ENCODE data around the gene MYBL2.

Gene MYBL2

DNA sequence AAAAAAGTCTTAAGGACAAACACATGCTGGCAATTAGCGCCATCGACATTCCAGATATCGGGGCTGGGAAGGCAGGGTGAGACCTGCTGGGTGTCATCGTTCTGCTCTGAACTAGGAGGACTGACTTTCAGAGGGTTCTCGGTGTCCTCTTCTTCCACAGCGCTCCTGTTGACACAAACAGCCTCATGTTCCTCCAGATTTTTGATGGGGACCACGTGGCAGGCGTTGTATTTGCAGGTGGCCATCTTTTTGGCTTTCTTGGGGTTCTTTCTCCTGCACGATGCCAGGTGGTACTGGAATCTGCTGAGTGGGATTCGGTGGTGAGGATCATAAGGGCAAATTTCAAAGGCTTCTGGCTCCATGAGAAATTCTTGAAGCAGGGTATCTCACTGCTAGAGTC lies 59.4 kb downstream of the MYBL2 start:
- H3K36me3 ChIP-seq (ENCODE audit: control insufficient read depth, low read depth, low read length) = no peaks in the 10 kb centered on the region
- no peaks in the 10 kb centered on the region for H3K4me1 ChIP-seq (ENCODE audit: control insufficient read depth, low read depth, low read length)
- no peak overlapping the region for H3K4me3 ChIP-seq (ENCODE audit: low read length)
- H3K9me3 ChIP-seq (ENCODE audit: control insufficient read depth, low read depth, low read length) = no peaks in the 10 kb centered on the region
- H3K27ac ChIP-seq (ENCODE audit: low read length) = no peak overlapping the region
- H3K9ac ChIP-seq (ENCODE audit: low read length) = no peak overlapping the region
- no peaks in the 10 kb centered on the region for H3K27me3 ChIP-seq (ENCODE audit: control insufficient read depth, insufficient read depth, low read length)

DNA sequence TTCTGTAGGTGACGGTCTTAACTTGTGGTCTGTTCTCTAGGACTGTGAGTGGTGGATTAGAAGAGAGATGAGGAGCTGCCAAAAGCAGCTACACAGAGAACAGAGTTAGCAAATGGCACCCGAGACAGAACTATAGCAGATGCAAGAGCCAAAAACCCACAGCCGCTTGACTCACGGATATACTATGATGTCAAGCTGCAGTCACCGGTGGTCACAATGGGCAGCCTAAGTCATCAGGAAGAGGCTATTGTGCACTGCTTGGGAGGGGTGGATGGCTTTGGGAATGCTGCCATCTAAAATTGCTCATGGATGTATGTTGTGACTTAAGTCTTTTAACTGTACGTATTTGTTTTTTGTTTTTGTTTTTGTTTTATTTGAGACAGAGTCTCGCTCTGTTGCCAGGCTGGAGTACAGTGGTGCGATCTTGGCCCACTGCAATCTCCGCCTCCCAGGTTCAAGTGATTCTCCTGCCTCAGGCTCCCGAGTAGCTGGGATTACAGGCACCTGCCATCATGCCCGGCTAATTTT lies 60.0 kb downstream of the MYBL2 start, which contains the start of gene GTSF1L:
TSS of gene GTSF1L (minus strand) at position 192 of the 528 bp plus-strand sequence. CDS start 308 bp downstream, outside the sequence.
- Histone ChIP-seq H3K4me1 (ENCODE audit: control insufficient read depth, low read depth, low read length) (no peaks in the 10 kb centered on the region), H3K27ac (ENCODE audit: low read length) (no peak within 1 kb of the TSS), H3K9ac (ENCODE audit: low read length) (no peak within 1 kb of the TSS), H3K9me3 (ENCODE audit: control insufficient read depth, low read depth, low read length) (no peaks in the 10 kb centered on the region), H3K36me3 (ENCODE audit: control insufficient read depth, low read depth, low read length) (no peaks in the 10 kb centered on the region), H3K4me3 (ENCODE audit: low read length) (no peak within 1 kb of the TSS), H3K27me3 (ENCODE audit: control insufficient read depth, insufficient read depth, low read length) (no peaks in the 10 kb centered on the region)

DNA sequence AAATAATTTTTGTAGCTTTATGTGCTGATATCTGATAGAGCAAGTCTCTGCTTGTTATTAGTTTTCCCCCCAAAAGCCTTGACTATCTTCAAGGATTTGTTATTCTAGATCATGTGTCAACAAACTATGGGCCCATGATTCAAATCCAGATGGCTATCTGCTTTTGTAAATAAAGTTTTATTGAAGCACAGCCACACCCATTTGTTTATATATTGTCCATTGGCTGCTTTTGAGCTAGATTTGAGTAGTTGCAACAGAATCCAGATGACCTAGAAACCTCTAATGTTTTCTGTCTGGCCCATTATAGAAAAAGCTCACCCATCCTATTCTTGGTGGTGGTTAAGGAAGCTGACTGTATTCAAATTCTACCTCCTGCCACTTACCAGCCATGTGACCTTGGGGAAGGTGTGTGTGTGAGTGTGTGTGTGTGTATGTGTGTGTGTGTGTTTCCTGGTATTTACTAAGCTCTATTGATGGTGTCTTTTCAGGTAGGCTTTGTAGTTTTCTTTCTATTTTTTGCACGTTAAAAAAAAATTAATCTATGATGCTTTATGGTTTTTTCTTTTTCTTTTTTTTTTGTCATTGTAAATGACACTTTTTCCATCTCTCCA lies 61.2 kb downstream of the MYBL2 start:
- Histone ChIP-seq H3K9me3 (ENCODE audit: control insufficient read depth, low read depth, low read length) (no peaks in the 10 kb centered on the region), H3K27me3 (ENCODE audit: control insufficient read depth, insufficient read depth, low read length) (no peaks in the 10 kb centered on the region), H3K4me3 (ENCODE audit: low read length) (no peak overlapping the region), H3K27ac (ENCODE audit: low read length) (no peak overlapping the region), H3K36me3 (ENCODE audit: control insufficient read depth, low read depth, low read length) (no peaks in the 10 kb centered on the region), H3K4me1 (ENCODE audit: control insufficient read depth, low read depth, low read length) (no peaks in the 10 kb centered on the region), H3K9ac (ENCODE audit: low read length) (no peak overlapping the region)

DNA sequence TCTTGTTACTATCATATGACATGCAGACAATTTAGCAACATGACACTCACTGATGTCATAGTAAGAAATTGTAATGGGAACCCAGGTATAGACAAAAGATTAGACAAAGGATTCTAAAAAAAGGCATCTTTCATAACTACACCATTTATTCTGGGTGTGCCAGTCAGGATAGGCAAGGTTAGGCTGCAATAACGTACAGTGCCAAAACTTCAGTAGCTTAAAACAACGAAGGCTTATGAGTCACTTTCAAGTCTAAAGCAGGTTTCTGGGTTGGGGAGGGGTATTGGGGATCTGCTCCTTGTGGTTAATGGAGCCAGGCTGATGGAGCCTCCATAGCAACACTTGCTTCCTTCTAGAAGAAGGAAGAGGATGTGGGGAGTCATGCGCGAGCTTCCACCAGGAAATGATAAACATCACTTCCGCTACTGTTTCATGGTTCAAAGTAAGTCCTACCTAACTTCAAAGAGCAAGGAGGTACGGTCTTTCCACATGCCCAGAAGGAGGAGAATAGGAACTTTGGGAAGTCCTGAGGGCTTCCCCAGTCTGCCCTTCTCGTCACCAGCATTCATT lies 61.9 kb downstream of the MYBL2 start:
- Histone ChIP-seq H3K27ac (ENCODE audit: low read length) (no peak overlapping the region), H3K9me3 (ENCODE audit: control insufficient read depth, low read depth, low read length) (no peaks in the 10 kb centered on the region), H3K4me1 (ENCODE audit: control insufficient read depth, low read depth, low read length) (no peaks in the 10 kb centered on the region), H3K36me3 (ENCODE audit: control insufficient read depth, low read depth, low read length) (no peaks in the 10 kb centered on the region), H3K27me3 (ENCODE audit: control insufficient read depth, insufficient read depth, low read length) (no peaks in the 10 kb centered on the region), H3K9ac (ENCODE audit: low read length) (no peak overlapping the region), H3K4me3 (ENCODE audit: low read length) (no peak overlapping the region)

DNA sequence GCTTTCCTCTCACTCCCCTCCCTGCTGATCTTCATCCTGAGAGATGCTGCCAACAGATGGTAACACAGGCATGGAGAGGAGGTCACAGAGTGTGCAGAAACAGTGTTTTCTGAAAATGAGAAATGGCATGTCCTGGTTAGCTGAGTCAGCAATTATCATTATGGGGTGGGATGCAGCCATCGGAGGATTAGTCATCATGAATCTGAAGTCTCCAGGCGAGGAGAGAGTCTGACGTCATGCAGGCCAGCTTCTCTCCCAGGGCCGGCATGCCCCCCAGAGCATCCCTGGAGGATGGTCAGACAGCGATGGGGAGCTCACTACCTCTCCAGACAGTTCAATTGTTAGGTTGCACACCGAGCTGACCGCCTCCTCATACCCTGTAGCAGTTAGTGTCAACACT lies 64.6 kb downstream of the MYBL2 start:
- no peak overlapping the region for H3K27ac ChIP-seq (ENCODE audit: low read length)
- no peak overlapping the region for H3K4me3 ChIP-seq (ENCODE audit: low read length)
- no peaks in the 10 kb centered on the region for H3K9me3 ChIP-seq (ENCODE audit: control insufficient read depth, low read depth, low read length)
- H3K27me3 ChIP-seq (ENCODE audit: control insufficient read depth, insufficient read depth, low read length) = no peaks in the 10 kb centered on the region
- no peaks in the 10 kb centered on the region for H3K4me1 ChIP-seq (ENCODE audit: control insufficient read depth, low read depth, low read length)
- no peaks in the 10 kb centered on the region for H3K36me3 ChIP-seq (ENCODE audit: control insufficient read depth, low read depth, low read length)
- H3K9ac ChIP-seq (ENCODE audit: low read length) = no peak overlapping the region

DNA sequence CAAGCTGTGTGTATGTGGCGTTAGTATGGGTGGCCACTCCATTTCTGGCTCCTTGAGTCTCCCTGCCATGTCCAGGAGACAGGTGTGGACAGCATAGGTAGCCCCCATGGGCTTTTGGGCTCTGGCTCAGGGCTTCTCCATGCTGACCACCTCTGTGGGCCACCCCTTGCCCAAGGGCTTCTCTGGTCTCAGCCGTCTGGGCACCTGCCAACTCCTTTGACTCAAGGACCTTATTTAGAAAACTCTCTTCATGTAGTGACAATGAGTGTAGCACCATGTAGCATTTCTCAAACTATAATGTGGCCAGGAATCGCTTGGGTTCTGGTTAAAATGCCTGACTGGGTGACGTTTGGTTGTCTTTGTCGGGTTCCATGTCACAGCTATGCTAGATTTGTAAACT lies 65.0 kb downstream of the MYBL2 start:
- Histone ChIP-seq H3K36me3 (ENCODE audit: control insufficient read depth, low read depth, low read length) (no peaks in the 10 kb centered on the region), H3K9me3 (ENCODE audit: control insufficient read depth, low read depth, low read length) (no peaks in the 10 kb centered on the region), H3K4me3 (ENCODE audit: low read length) (no peak overlapping the region), H3K4me1 (ENCODE audit: control insufficient read depth, low read depth, low read length) (no peaks in the 10 kb centered on the region), H3K27ac (ENCODE audit: low read length) (no peak overlapping the region), H3K27me3 (ENCODE audit: control insufficient read depth, insufficient read depth, low read length) (no peaks in the 10 kb centered on the region), H3K9ac (ENCODE audit: low read length) (no peak overlapping the region)

DNA sequence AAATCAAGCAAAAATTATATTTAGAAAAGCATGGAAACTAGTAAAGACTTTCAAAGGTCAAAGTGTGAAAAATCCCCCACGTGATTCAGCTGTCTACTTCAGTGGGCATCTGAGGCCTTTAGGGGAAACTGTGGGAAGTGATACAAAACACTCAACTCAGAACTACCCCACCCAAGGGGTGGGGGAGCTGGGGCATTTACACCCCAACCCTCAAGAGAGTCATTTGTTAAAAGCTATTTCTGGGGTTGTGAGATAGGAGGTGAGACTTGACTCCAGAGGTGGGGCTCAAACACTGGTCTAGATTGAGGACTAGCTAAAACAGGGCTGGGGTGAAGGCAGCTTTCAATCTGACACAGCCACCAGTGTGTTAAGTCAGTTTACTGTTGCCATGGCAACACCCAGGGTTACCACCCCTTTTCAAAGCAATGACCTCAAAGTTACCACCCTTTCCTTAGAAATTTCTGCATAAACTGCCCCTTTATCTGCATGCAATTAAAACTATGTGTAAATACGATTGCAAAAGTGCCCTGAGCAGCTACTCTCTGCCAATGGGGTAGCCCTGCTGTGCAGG lies 69.8 kb downstream of the MYBL2 start:
- H3K4me3 ChIP-seq (ENCODE audit: low read length) = no peak overlapping the region
- no peak overlapping the region for H3K27ac ChIP-seq (ENCODE audit: low read length)
- no peak overlapping the region for H3K9ac ChIP-seq (ENCODE audit: low read length)
- no peaks in the 10 kb centered on the region for H3K27me3 ChIP-seq (ENCODE audit: control insufficient read depth, insufficient read depth, low read length)
- no peaks in the 10 kb centered on the region for H3K9me3 ChIP-seq (ENCODE audit: control insufficient read depth, low read depth, low read length)
- no peaks in the 10 kb centered on the region for H3K36me3 ChIP-seq (ENCODE audit: control insufficient read depth, low read depth, low read length)
- no peaks in the 10 kb centered on the region for H3K4me1 ChIP-seq (ENCODE audit: control insufficient read depth, low read depth, low read length)

DNA sequence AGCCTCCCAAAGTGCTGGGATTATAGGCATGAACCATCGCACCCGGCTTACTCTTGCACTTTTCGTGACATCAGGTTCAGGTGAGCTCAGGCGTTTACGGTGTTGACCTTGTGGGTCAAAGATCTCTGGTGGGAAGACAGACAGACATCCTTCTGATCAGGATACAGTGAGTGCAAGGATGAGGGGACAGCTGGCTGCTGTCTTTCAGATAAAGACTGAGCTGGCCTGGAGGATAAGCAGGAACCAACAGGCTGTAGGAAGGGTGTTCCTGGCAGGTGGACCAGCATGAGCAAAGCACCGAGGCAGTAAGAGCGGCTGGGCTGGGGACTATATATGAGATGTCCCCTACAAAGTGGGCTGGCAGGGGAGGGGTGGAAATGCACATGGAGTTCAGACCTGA lies 71.0 kb downstream of the MYBL2 start:
- no peaks in the 10 kb centered on the region for H3K27me3 ChIP-seq (ENCODE audit: control insufficient read depth, insufficient read depth, low read length)
- H3K4me3 ChIP-seq (ENCODE audit: low read length) = no peak overlapping the region
- H3K36me3 ChIP-seq (ENCODE audit: control insufficient read depth, low read depth, low read length) = no peaks in the 10 kb centered on the region
- no peaks in the 10 kb centered on the region for H3K4me1 ChIP-seq (ENCODE audit: control insufficient read depth, low read depth, low read length)
- no peak overlapping the region for H3K9ac ChIP-seq (ENCODE audit: low read length)
- H3K27ac ChIP-seq (ENCODE audit: low read length) = no peak overlapping the region
- H3K9me3 ChIP-seq (ENCODE audit: control insufficient read depth, low read depth, low read length) = no peaks in the 10 kb centered on the region

DNA sequence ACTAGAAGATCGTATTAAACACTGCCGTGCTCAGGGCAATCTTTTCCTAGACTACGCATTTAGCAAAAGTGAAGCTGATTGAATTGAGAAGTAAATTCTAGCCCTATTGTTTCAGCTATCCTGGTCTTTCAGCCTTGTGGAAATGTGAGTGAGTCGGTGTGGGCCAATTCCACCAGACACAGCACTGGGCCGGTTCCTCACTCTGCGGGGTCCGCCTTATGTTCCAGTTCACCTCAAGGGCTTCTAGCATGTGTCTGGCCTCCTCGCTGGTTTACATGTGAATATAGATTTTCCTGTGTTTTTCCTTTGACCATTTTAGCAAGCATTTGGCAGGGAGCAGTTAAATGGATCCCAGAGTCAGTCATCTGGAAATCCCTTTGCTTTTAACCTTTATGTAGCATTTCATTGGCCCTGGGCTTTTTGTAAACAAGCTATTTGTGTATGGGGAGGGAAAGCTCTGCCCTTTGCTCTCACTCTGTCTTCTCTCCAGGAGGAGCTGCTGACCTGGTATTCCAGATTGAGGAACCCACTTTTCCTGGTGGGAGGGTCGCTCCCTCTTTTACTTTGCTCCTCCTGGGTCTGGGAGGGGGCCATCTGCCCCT lies 72.3 kb downstream of the MYBL2 start:
- H3K27me3 ChIP-seq (ENCODE audit: control insufficient read depth, insufficient read depth, low read length) = no peaks in the 10 kb centered on the region
- H3K4me3 ChIP-seq (ENCODE audit: low read length) = no peak overlapping the region
- no peaks in the 10 kb centered on the region for H3K36me3 ChIP-seq (ENCODE audit: control insufficient read depth, low read depth, low read length)
- H3K9ac ChIP-seq (ENCODE audit: low read length) = no peak overlapping the region
- no peaks in the 10 kb centered on the region for H3K4me1 ChIP-seq (ENCODE audit: control insufficient read depth, low read depth, low read length)
- H3K27ac ChIP-seq (ENCODE audit: low read length) = no peak overlapping the region
- no peaks in the 10 kb centered on the region for H3K9me3 ChIP-seq (ENCODE audit: control insufficient read depth, low read depth, low read length)

DNA sequence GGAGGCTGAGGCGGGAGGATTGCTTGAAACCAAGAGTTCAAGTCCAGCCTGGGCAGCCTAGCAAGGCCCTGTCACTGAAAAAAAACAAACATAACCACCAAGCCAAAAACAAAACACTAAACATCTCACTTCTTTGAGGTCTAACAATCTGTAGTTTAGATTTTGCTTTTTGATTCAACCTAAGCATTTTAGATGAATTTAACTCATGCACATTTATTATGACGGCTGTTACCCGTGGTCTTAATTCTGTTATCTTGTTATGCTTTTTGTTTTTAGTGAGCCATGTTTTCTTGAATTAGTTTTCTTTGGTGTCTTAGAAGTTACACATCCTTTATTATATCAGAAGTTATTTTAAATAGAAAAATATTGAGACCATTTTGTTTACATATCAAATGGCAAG lies 73.7 kb downstream of the MYBL2 start:
- Histone ChIP-seq H3K4me1 (ENCODE audit: control insufficient read depth, low read depth, low read length) (no peaks in the 10 kb centered on the region), H3K9ac (ENCODE audit: low read length) (no peak overlapping the region), H3K27me3 (ENCODE audit: control insufficient read depth, insufficient read depth, low read length) (no peaks in the 10 kb centered on the region), H3K36me3 (ENCODE audit: control insufficient read depth, low read depth, low read length) (no peaks in the 10 kb centered on the region), H3K27ac (ENCODE audit: low read length) (no peak overlapping the region), H3K4me3 (ENCODE audit: low read length) (no peak overlapping the region), H3K9me3 (ENCODE audit: control insufficient read depth, low read depth, low read length) (no peaks in the 10 kb centered on the region)

DNA sequence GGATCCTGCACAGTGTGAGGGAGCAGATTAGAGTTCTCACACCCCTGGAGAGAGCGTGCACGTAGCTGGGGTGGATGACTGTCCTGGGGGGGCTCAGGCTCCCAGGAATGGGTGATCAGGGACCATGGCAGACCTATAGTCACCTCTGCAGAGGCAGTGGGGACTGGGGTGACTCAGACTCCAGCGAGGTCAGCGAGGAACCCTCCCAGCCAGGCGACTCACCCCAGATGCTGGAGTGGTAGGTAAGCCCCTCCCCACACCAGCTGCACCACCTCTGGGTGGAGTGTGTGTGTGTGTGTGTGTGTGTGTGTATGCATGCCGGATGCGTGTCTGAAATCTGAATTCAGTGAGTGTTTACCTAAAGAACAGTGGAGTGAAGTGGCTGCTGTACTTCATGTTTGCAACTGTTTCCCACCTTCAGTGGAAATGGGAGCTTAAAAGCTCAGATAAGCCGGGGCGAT lies 77.3 kb downstream of the MYBL2 start:
- H3K27me3 ChIP-seq (ENCODE audit: control insufficient read depth, insufficient read depth, low read length) = no peaks in the 10 kb centered on the region
- H3K4me1 ChIP-seq (ENCODE audit: control insufficient read depth, low read depth, low read length) = no peaks in the 10 kb centered on the region
- no peaks in the 10 kb centered on the region for H3K9me3 ChIP-seq (ENCODE audit: control insufficient read depth, low read depth, low read length)
- H3K27ac ChIP-seq (ENCODE audit: low read length) = no peak overlapping the region
- H3K4me3 ChIP-seq (ENCODE audit: low read length) = no peak overlapping the region
- H3K36me3 ChIP-seq (ENCODE audit: control insufficient read depth, low read depth, low read length) = no peaks in the 10 kb centered on the region
- H3K9ac ChIP-seq (ENCODE audit: low read length) = no peak overlapping the region
